OCI-LY3 (cell line): ENCODE results near the gene CACNB1.
A peak's percentile ranks its signal among the peaks of the same experiment; 100 is the strongest.

ENCODE experiments used
- H2AFZ ChIP-seq: fragments of 200-600, 300-600 bp; shearing (Covaris generic); 2 replicates; pipeline ENCODE4 v1.6.0; 2014; ENCODE audit warnings: antibody characterized with exemption, low read depth, low read length
- H3K27ac ChIP-seq: fragments of 200-600, 300-600 bp; sonication (generic); 2 replicates; pipeline ENCODE4 v1.5.1; 2014; ENCODE audit warnings: mild to moderate bottlenecking, low read length, moderate library complexity, mixed read lengths
- H3K27me3 ChIP-seq: fragments of 200-600, 300-600 bp; sonication (generic); 2 replicates; pipeline ENCODE4 v1.6.1; 2014; ENCODE audit warnings: low read depth, low read length, mixed read lengths
- H3K36me3 ChIP-seq: fragments of 200-600, 300-600 bp; sonication (generic); replicated peaks from 2 replicates; pipeline ENCODE3; 2014; ENCODE audit warnings: low read depth, low read length, mixed read lengths
- H3K4me1 ChIP-seq: fragments of 300-600, 200-600 bp; sonication (generic); 2 replicates; pipeline ENCODE4 v1.6.1; 2014; ENCODE audit warnings: low read length, mixed read lengths
- H3K4me2 ChIP-seq: fragments of 200-600, 300-600 bp; sonication (generic); 2 replicates; pipeline ENCODE4 v1.6.1; 2014; ENCODE audit warnings: low read length, mixed read lengths
- H3K4me3 ChIP-seq: fragments of 300-600, 200-600 bp; sonication (generic); 2 replicates; pipeline ENCODE4 v1.5.1; 2014; ENCODE audit warnings: antibody characterized with exemption, mild to moderate bottlenecking, low read length, moderate library complexity
- H3K79me2 ChIP-seq: fragments of 300-600, 200-600 bp; shearing (Covaris generic); 2 replicates; pipeline ENCODE4 v1.6.1; 2014; ENCODE audit warnings: mild to moderate bottlenecking, low read length, mixed read lengths
- H3K9ac ChIP-seq: fragments of 300-600, 200-600 bp; shearing (Covaris generic); 2 replicates; pipeline ENCODE4 v1.6.0; 2014; ENCODE audit warnings: mild to moderate bottlenecking, low read length, moderate library complexity
- H3K9me3 ChIP-seq: fragments of 200-600, 300-600 bp; shearing (Covaris generic); 2 replicates; pipeline ENCODE4 v1.6.1; 2014; ENCODE audit warnings: low read length, mixed read lengths; ENCODE audit not compliant: insufficient read depth
- H4K20me1 ChIP-seq: fragments of 200-600, 300-600 bp; sonication (generic); 2 replicates; pipeline ENCODE4 v1.6.1; 2016; ENCODE audit warnings: low read length, mixed read lengths; ENCODE audit not compliant: insufficient read depth
- EZH2phosphoT487 ChIP-seq: fragments of 200-600 bp; shearing (Covaris generic); IDR thresholded peaks from 2 replicates; pipeline ENCODE4 v1.6.1; 2018; ENCODE audit warnings: antibody characterized with exemption, mixed run types, low read depth
- TF ChIP-seq, protein P1 (sequence below): fragments of 200-600, 300-600 bp; sonication (generic); IDR thresholded peaks from 2 replicates; pipeline ENCODE4 v1.5.1; 2014; ENCODE audit warnings: antibody characterized with exemption, low read length, low read depth

CACNB1 gene

DNA sequence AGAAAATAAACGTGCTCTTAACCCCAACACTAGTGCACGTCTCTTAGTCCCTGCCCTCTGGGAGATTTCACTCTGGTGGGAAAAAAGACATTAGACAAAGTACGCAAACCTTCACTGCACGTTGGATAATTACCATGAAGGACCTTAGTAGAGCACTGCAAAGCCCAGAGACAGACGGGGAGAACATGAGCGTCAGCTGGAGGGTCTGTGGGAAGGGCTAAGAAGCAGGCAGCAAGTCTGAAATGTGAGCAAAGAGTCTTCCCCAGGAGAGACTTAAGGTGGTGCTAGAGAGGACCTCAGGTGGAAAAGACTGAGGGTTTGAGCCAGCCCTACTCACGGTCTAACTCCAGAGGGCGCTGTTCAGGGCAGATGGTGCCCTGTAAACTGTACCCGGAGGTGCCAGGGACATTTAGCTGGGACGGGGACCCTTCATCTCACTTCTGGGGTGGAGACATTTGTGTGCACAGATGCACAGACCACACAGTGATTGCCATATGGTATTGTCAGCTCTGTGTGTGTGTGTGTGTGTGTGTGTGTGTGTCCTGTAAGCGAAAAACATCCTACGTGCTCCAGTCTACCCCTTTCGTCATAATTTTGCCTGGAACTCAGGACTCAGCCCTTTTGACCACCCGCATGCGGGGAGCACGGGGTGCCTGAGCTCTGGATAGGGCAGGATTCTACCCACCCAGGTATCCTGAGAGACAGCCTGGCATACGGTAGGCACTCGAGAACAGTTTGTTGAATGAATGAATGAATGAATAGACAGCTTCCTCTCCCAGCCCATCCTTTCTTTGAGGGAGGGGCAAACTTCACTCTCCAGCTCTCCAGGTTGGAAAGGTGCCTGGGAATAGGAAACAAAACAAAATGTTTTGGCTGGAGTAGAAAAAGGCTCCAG is 38.3 kb upstream of the CACNB1 start:
- Histone ChIP-seq H3K9ac (no peak overlapping the region), H2AFZ (peak overlapping the region; percentile 80), H3K4me2 (peak overlapping the region; percentile 60), H3K36me3 (no peaks in the 10 kb centered on the region), H3K4me1 (peaks cover 35% of the 10 kb centered on the region), H3K9me3 (no peaks in the 10 kb centered on the region), H3K27me3 (peaks cover 7% of the 10 kb centered on the region; the same call in 1 of the 2 replicates), H3K27ac (no peak overlapping the region), H3K4me3 (peak overlapping the region; percentile 48), H3K79me2 (no peaks in the 10 kb centered on the region), H4K20me1 (no peaks in the 10 kb centered on the region)
- TF ChIP-seq EZH2phosphoT487 = no peak
- TF ChIP-seq, protein P1, sequence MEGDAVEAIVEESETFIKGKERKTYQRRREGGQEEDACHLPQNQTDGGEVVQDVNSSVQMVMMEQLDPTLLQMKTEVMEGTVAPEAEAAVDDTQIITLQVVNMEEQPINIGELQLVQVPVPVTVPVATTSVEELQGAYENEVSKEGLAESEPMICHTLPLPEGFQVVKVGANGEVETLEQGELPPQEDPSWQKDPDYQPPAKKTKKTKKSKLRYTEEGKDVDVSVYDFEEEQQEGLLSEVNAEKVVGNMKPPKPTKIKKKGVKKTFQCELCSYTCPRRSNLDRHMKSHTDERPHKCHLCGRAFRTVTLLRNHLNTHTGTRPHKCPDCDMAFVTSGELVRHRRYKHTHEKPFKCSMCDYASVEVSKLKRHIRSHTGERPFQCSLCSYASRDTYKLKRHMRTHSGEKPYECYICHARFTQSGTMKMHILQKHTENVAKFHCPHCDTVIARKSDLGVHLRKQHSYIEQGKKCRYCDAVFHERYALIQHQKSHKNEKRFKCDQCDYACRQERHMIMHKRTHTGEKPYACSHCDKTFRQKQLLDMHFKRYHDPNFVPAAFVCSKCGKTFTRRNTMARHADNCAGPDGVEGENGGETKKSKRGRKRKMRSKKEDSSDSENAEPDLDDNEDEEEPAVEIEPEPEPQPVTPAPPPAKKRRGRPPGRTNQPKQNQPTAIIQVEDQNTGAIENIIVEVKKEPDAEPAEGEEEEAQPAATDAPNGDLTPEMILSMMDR = peak; percentile 98

DNA sequence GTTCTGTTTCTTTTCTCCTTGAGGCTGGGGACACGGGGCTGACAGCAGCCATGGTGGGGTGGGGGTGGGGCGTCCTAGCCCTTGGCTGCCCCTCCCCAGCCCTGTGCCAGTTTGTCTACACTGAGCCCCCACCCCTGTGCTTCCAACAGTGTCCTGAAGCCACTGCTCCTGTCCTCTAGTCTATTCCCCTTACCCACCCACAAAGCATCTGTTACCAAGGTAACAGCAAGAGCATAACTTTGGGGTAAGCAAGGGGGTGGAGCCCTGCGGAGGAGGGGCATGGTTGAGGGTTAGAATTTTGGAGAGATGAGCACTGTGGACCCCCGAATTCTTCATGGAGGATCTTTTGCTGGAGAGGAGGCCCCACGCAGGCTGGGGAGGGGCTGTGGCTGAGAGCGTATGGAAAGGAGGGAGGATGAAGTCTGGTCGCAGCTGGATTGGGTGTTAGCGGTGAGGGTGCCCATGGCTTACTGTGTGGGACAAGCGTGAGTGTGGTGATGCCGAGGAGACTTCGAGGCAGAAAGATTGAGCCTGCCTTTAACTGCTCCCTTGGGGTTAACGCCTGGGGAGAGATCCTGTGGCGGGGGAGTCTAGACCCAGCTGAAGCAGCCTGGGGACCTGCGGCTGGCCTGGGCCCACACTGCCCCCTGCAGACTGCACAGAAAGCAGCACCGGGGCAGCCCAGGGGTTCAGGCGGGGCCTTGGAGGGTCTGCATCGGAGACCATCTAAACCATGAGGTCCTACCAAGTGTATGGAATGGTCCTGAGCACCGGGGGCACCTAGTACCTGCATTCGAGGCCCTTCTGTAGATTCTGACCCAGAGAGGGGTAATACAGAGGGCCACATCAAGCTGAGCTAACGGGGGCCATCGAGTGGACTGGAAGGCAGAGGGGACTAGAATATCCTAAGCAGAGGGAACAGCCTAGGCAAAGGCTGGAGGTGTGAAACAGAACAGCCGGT is 34.4 kb upstream of the CACNB1 start:
- Histone ChIP-seq H3K27ac (no peak overlapping the region), H3K9me3 (no peaks in the 10 kb centered on the region)
- no peak for TF ChIP-seq EZH2phosphoT487
- TF ChIP-seq, protein P1 = peak; percentile 85

DNA sequence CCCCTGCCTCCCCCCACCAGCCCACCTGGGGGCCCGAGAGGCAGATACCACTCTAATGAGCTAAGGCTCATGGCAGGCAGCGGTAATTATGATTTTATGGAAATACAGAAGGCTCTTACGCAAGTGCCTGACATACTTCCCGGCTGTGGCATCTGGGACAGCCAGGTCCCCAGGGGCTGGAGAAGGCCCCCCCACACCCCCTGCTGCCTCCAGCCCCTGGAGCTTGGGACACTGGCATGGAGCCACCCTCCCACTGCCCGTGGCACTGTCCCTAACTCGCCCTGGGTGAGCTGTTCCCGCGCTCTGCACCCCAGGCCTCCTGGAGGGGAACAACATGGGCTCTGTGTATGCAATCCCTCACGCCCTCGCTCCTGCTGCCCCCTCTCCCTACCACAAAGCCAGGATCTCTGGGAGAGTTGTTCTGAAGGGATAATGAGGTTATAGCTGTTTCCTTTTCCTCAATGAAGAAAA is 33.7 kb upstream of the CACNB1 start:
- Histone ChIP-seq H2AFZ (no peak overlapping the region), H3K27ac (no peak overlapping the region), H4K20me1 (no peaks in the 10 kb centered on the region), H3K4me3 (no peak overlapping the region), H3K4me2 (no peak overlapping the region), H3K9me3 (no peaks in the 10 kb centered on the region), H3K27me3 (peaks cover 7% of the 10 kb centered on the region; the same call in 1 of the 2 replicates), H3K36me3 (no peaks in the 10 kb centered on the region), H3K4me1 (peaks cover 13% of the 10 kb centered on the region), H3K9ac (no peak overlapping the region), H3K79me2 (no peaks in the 10 kb centered on the region)
- TF ChIP-seq, protein P1 = no peak
- TF ChIP-seq EZH2phosphoT487 = no peak

More for the DNA sequence above, 34.4 kb upstream of the CACNB1 start:
- Histone ChIP-seq H3K79me2 (no peaks in the 10 kb centered on the region), H2AFZ (peak overlapping the region; percentile 12), H3K4me3 (peak overlapping the region; percentile 43), H3K36me3 (no peaks in the 10 kb centered on the region), H3K27me3 (peaks cover 7% of the 10 kb centered on the region; the same call in 1 of the 2 replicates), H3K4me2 (peak overlapping the region; percentile 65), H3K4me1 (peaks cover 13% of the 10 kb centered on the region), H3K9ac (no peak overlapping the region), H4K20me1 (no peaks in the 10 kb centered on the region)
